HepG2 (cell line): Measurements from ENCODE around the gene ANKRD11. TPM values are rescaled to one million over a fixed set of nuclear protein-coding genes. Genes with fewer than 3 reads are reported as not detected.

Experiments
- BCL3 ChIP-seq: sonication (generic); formaldehyde crosslinking; IDR thresholded peaks from 2 replicates; pipeline ENCODE4 v1.5.1; 2020; ENCODE audit warnings: mild to moderate bottlenecking, missing genetic modification reagents, moderate library complexity
- FLYWCH1 ChIP-seq: sonication (generic); formaldehyde crosslinking; IDR thresholded peaks from 2 replicates; pipeline ENCODE4 v1.8.1; 2023; ENCODE audit warnings: mild to moderate bottlenecking, missing genetic modification reagents
- FOSL1 ChIP-seq: sonication (generic); formaldehyde crosslinking; IDR thresholded peaks from 2 replicates; pipeline ENCODE4 v1.9.0; 2021; ENCODE audit warnings: missing genetic modification reagents, borderline replicate concordance
- HNRNPK ChIP-seq: fragments of 200-400 bp; formaldehyde crosslinking; IDR thresholded peaks from 2 replicates; pipeline ENCODE4 v1.6.1; 2018; ENCODE audit warnings: low read length, low read depth, moderate library complexity, mild to moderate bottlenecking; ENCODE audit not compliant: poor library complexity, severe bottlenecking
- KLF13 ChIP-seq: sonication (generic); formaldehyde crosslinking; IDR thresholded peaks from 2 replicates; pipeline ENCODE4 v1.4.0; 2020; ENCODE audit warnings: mild to moderate bottlenecking, missing genetic modification reagents
- MIER2 ChIP-seq: IDR thresholded peaks from 2 replicates; pipeline ENCODE4 v1.6.1; 2016; ENCODE audit warnings: missing biosample characterization, missing genetic modification reagents
- MXI1 ChIP-seq: IDR thresholded peaks from 3 replicates; pipeline ENCODE4 v1.6.1; 2012; ENCODE audit warnings: low read depth, low read length, inconsistent platforms, borderline replicate concordance
- NR2F1 ChIP-seq, 2 experiments: fragments of 450-650 bp in 1 of 2; formaldehyde crosslinking in 1 of 2; IDR thresholded peaks; 2 replicates each; pipeline versions ENCODE4 v1.5.0 to v1.6.1; 2016 to 2020; ENCODE audit warnings: mild to moderate bottlenecking in 1 of 2, missing compliant biosample characterization in 1 of 2, missing genetic modification reagents in 1 of 2, moderate library complexity in 1 of 2
- PHB2 ChIP-seq: fragments of 450-650 bp; IDR thresholded peaks from 2 replicates; pipeline ENCODE4 v1.6.1; 2018; ENCODE audit not compliant: partially characterized antibody
- PHF20 ChIP-seq: sonication (generic); formaldehyde crosslinking; IDR thresholded peaks from 2 replicates; pipeline ENCODE4 v1.5.0; 2020; ENCODE audit warnings: mild to moderate bottlenecking, missing genetic modification reagents
- RXRB ChIP-seq: IDR thresholded peaks from 2 replicates; pipeline ENCODE4 v1.6.1; 2016; ENCODE audit warnings: borderline replicate concordance, missing genetic modification reagents, missing compliant biosample characterization
- SKI ChIP-seq: fragments of 450-650 bp; IDR thresholded peaks from one replicate; pipeline ENCODE4 v1.6.1; 2018; ENCODE audit warnings: mild to moderate bottlenecking; ENCODE audit not compliant: partially characterized antibody
- ZBED4 ChIP-seq: sonication (generic); formaldehyde crosslinking; IDR thresholded peaks from 2 replicates; pipeline ENCODE4 v1.4.0; 2020; ENCODE audit warnings: missing genetic modification reagents, borderline replicate concordance
- ZFP91 ChIP-seq: sonication (generic); formaldehyde crosslinking; IDR thresholded peaks from 2 replicates; pipeline ENCODE4 v1.9.0; 2022; ENCODE audit warnings: missing genetic modification reagents, mild to moderate bottlenecking, borderline replicate concordance
- ZKSCAN1 ChIP-seq: fragments of 150-350 bp; IDR thresholded peaks from 2 replicates; pipeline ENCODE4 v1.6.1; 2014; ENCODE audit warnings: low read length
- ZKSCAN5 ChIP-seq: sonication (generic); formaldehyde crosslinking; IDR thresholded peaks from 2 replicates; pipeline ENCODE4 v1.5.1; 2020; ENCODE audit warnings: mild to moderate bottlenecking, missing genetic modification reagents
- ZNF331 ChIP-seq: sonication (generic); formaldehyde crosslinking; IDR thresholded peaks from 2 replicates; pipeline ENCODE4 v1.4.0; 2020; ENCODE audit warnings: missing genetic modification reagents
- ZNF709 ChIP-seq: sonication (generic); formaldehyde crosslinking; IDR thresholded peaks from 2 replicates; pipeline ENCODE4 v1.5.0; 2020; ENCODE audit warnings: mild to moderate bottlenecking, missing genetic modification reagents
- ZNF775 ChIP-seq: sonication (generic); formaldehyde crosslinking; IDR thresholded peaks from 2 replicates; pipeline ENCODE4 v1.4.0; 2020; ENCODE audit warnings: missing genetic modification reagents, mild to moderate bottlenecking, moderate library complexity, borderline replicate concordance
- ZNF788 ChIP-seq: sonication (generic); formaldehyde crosslinking; IDR thresholded peaks from 2 replicates; pipeline ENCODE4 v1.5.0; 2020; ENCODE audit warnings: mild to moderate bottlenecking, missing genetic modification reagents, borderline replicate concordance
- ZSCAN25 ChIP-seq: sonication (generic); formaldehyde crosslinking; IDR thresholded peaks from 2 replicates; pipeline ENCODE4 v1.8.0; 2022; ENCODE audit warnings: mild to moderate bottlenecking, missing genetic modification reagents
- polyA plus RNA-seq, 8 experiments: library from polyadenylated mRNA; depleted of rRNA in 3 of 8; stranded (reverse) in 7 of 8; unstranded in 1 of 8; fragments of >200 nt; fragmentation: Illumina TruSeq in 4 of 8; extraction: Trizol in 4 of 8; gene quantifications; 2 replicates each; pipeline versions ENCODE4 v1.2.1 to v1.2.3, GENCODE V29; 2011 to 2016; ENCODE audit warnings: low read depth in 4 of 8, missing spikeins in 1 of 8, mixed read lengths in 1 of 8; ENCODE audit not compliant: insufficient read depth in 1 of 8
- total RNA-seq, 5 experiments: library from RNA; depleted of rRNA; stranded (reverse); fragments of >200 nt; fragmentation: Illumina TruSeq; extraction: Trizol; gene quantifications; 2 replicates each; pipeline ENCODE4 v1.2.3, GENCODE V29; 2016; ENCODE audit warnings: low read depth in 1 of 5
- TF ChIP-seq, protein P1 (sequence below): sonication (generic); formaldehyde crosslinking; IDR thresholded peaks from 2 replicates; pipeline ENCODE4 v1.4.0; 2020; ENCODE audit warnings: missing genetic modification reagents, borderline replicate concordance

The ANKRD11 gene
- total and polyA plus RNA-seq, 2 of the 13 experiments (the other 11 are each of a cell fraction or from before 2014, with no cell fraction given): 21.4 to 38.4 TPM

DNA sequence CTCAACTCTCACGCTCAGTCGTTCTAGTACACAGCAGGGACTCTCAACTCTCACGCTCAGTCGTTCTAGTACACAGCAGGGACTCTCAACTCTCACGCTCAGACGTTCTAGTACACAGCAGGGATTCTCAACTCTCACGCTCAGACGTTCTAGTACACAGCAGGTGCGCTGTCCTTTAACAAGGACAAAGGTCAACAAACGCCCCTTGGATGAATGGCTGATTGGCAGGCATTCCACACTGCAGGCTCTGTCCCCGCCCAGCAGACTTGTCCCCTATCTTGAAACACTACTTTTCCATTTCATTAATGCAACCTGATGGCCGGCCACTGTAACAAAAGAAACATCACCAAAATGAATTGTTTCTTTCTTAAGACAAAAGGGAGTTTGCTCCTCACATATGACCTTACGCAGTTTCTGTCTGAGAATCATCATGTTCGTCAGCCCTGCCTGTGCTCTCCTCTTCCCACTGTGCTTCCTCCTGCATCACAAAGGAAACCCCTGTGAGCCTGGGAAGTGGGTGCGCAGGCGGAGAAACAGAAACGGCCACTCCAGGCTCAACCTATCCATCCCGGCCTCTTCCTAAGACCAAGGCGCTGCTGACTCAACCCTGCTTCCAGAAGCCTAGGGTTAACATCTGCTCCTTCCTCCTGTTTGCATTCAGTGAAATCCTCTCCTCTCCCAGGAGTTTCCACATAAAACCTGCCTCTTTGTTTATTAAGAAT is 59.8 kb downstream of the ANKRD11 start (continued):
- TF ChIP-seq ZBED4 (no peak), KLF13 (CRISPR knock-in tag) (no peak), PHB2 (no peak), ZKSCAN1 (no peak), ZNF331 (CRISPR knock-in tag) (no peak), MXI1 (no peak), BCL3 (CRISPR knock-in tag) (no peak), SKI (peak; percentile 59), FOSL1 (CRISPR knock-in tag) (no peak), ZFP91 (CRISPR knock-in tag) (no peak; the same call in 1 of the 2 replicates), HNRNPK (no peak), ZNF775 (CRISPR knock-in tag) (no peak), NR2F1 (CRISPR knock-in tag; IDR thresholded peaks at IDR 0.05) (no peak), ZNF788 (no peak), FLYWCH1 (CRISPR knock-in tag) (no peak), PHF20 (CRISPR knock-in tag) (no peak), ZSCAN25 (0 out of 2 replicates have a peak, but pooled peaks have one; percentile 14), ZKSCAN5 (CRISPR knock-in tag) (peak; percentile 80), MIER2 (CRISPR knock-in tag) (no peak), ZNF709 (CRISPR knock-in tag) (no peak), RXRB (peak; percentile 77)
- TF ChIP-seq, protein P1, sequence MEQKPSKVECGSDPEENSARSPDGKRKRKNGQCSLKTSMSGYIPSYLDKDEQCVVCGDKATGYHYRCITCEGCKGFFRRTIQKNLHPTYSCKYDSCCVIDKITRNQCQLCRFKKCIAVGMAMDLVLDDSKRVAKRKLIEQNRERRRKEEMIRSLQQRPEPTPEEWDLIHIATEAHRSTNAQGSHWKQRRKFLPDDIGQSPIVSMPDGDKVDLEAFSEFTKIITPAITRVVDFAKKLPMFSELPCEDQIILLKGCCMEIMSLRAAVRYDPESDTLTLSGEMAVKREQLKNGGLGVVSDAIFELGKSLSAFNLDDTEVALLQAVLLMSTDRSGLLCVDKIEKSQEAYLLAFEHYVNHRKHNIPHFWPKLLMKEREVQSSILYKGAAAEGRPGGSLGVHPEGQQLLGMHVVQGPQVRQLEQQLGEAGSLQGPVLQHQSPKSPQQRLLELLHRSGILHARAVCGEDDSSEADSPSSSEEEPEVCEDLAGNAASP (CRISPR knock-in tag): peak; percentile 39; the same call in 1 of the 2 replicates
